H1 (cell line): ENCODE results near the gene HNRNPA3. TPM values are rescaled to one million over a fixed set of nuclear protein-coding genes. Genes with fewer than 3 reads are reported as not detected.

Experiments
- CTCF ChIA-PET: fragments of 300-600 bp; sonication (Branson Sonifier 250); formaldehyde crosslinking; loops from one replicate; lab custom pipeline; 2021; ENCODE audit not compliant: partially characterized antibody; lab: Charles Lee
- POLR2A ChIA-PET: fragments of 300-600 bp; sonication (Branson Sonifier 250); formaldehyde crosslinking; loops from one replicate; lab custom pipeline; 2021; ENCODE audit warnings: inconsistent platforms; ENCODE audit not compliant: partially characterized antibody; lab: Charles Lee
- DNase-seq, 2 experiments: peaks; one replicate each; pipeline versions ENCODE4 v3.0.0 to v3.0.0-alpha.2; 2010 to 2022; ENCODE audit warnings: low spot score in 2 of 2, low read depth in 1 of 2, mixed read lengths in 1 of 2
- FAIRE-seq: peaks from 2 replicates; lab custom pipeline; 2011; peaks lifted over from hg19 to GRCh38; lab: Jason Lieb, UNC
- H2AFZ ChIP-seq: 2 replicates; pipeline ENCODE4 v1.8.1; 2012; ENCODE audit warnings: low read length, inconsistent platforms
- H2AK5ac ChIP-seq: 2 replicates; pipeline ENCODE4 v1.6.1; 2013; ENCODE audit warnings: low read depth, low read length
- H2BK120ac ChIP-seq: replicated peaks from 2 replicates; pipeline ENCODE3; 2013; ENCODE audit warnings: low read depth, low read length, inconsistent platforms
- H2BK12ac ChIP-seq: 2 replicates; pipeline ENCODE4 v1.6.1; 2013; ENCODE audit warnings: low read depth, low read length
- H2BK15ac ChIP-seq: 2 replicates; pipeline ENCODE4 v1.6.1; 2013; ENCODE audit warnings: low read length
- H2BK20ac ChIP-seq: 2 replicates; pipeline ENCODE4 v1.6.1; 2013; ENCODE audit warnings: low read length
- H2BK5ac ChIP-seq: 2 replicates; pipeline ENCODE4 v1.6.1; 2013; ENCODE audit warnings: low read depth, low read length
- H3K14ac ChIP-seq: 2 replicates; pipeline ENCODE4 v1.6.1; 2013; ENCODE audit warnings: inconsistent platforms; ENCODE audit not compliant: insufficient read length
- H3K18ac ChIP-seq: 2 replicates; pipeline ENCODE4 v1.6.1; 2013; ENCODE audit warnings: low read length; ENCODE audit errors: extremely low read depth
- H3K23ac ChIP-seq: 2 replicates; pipeline ENCODE4 v1.6.1; 2013; ENCODE audit warnings: inconsistent platforms; ENCODE audit not compliant: insufficient read length
- H3K23me2 ChIP-seq: 2 replicates; pipeline ENCODE4 v1.6.1; 2013; ENCODE audit warnings: low read depth, low read length
- H3K27ac ChIP-seq: 2 replicates; pipeline ENCODE4 v1.6.1; 2011; ENCODE audit warnings: low read depth, low read length, inconsistent platforms
- H3K27me3 ChIP-seq, 4 experiments: replicated peaks in 1 of 4; 1 replicate in 1 of 4; 2 replicates in 3 of 4; pipeline versions ENCODE4 v1.6.1 to v1.8.1; 2011 to 2013; ENCODE audit warnings: low read length in 3 of 4, mild to moderate bottlenecking in 3 of 4, inconsistent platforms in 2 of 4, mixed read lengths in 2 of 4, moderate library complexity in 1 of 4; ENCODE audit not compliant: control insufficient read depth in 3 of 4, insufficient read depth in 3 of 4; ENCODE audit errors: extremely low read depth in 1 of 4
- H3K36me3 ChIP-seq, 4 experiments: 2 replicates each; pipeline versions ENCODE4 v1.6.1 to v1.8.1; 2011 to 2013; ENCODE audit warnings: mild to moderate bottlenecking in 4 of 4, low read length in 3 of 4, moderate library complexity in 2 of 4, control low read depth in 1 of 4, inconsistent platforms in 1 of 4; ENCODE audit not compliant: insufficient read depth in 4 of 4, control insufficient read depth in 2 of 4
- H3K4ac ChIP-seq: replicated peaks from 2 replicates; pipeline ENCODE3; 2013; ENCODE audit warnings: low read length, low read depth, mixed read lengths, inconsistent platforms; ENCODE audit not compliant: insufficient read length
- H3K4me1 ChIP-seq, 4 experiments: replicated peaks in 1 of 4; 1 replicate in 1 of 4; 2 replicates in 3 of 4; pipeline versions ENCODE4 v1.6.1 to v1.8.1; 2011 to 2013; ENCODE audit warnings: low read length in 3 of 4, inconsistent platforms in 2 of 4, mixed read lengths in 1 of 4; ENCODE audit not compliant: insufficient read depth in 4 of 4, control insufficient read depth in 3 of 4
- H3K4me2 ChIP-seq, 2 experiments: 2 replicates each; pipeline versions ENCODE4 v1.6.1 to v1.8.1; 2011 to 2013; ENCODE audit warnings: low read depth in 2 of 2, low read length in 2 of 2, control low read depth in 1 of 2, inconsistent platforms in 1 of 2, mild to moderate bottlenecking in 1 of 2; ENCODE audit not compliant: insufficient read depth in 1 of 2
- H3K4me3 ChIP-seq, 4 experiments: fragments of 200-600, 300-600 bp in 1 of 4; sonication (generic), shearing (Covaris generic), sonication (Bioruptor Twin) in 1 of 4; 2 replicates each; pipeline versions ENCODE4 v1.5.1 to v1.8.1; 2011 to 2016; ENCODE audit warnings: low read length in 4 of 4, low read depth in 3 of 4, control low read depth in 2 of 4, inconsistent platforms in 2 of 4, mild to moderate bottlenecking in 2 of 4, mixed read lengths in 1 of 4, moderate library complexity in 1 of 4; ENCODE audit not compliant: insufficient read depth in 2 of 4; ENCODE audit errors: extremely low read depth in 1 of 4
- H3K56ac ChIP-seq: replicated peaks from 2 replicates; pipeline ENCODE3; 2013; ENCODE audit warnings: low read depth, mild to moderate bottlenecking, mixed read lengths, low read length, inconsistent platforms; ENCODE audit not compliant: insufficient read length
- H3K79me1 ChIP-seq: 2 replicates; pipeline ENCODE4 v1.6.1; 2013; ENCODE audit warnings: low read depth, low read length, control low read depth
- H3K79me2 ChIP-seq, 2 experiments: 2 replicates each; pipeline versions ENCODE4 v1.6.1 to v1.8.1; 2012 to 2013; ENCODE audit warnings: low read length in 2 of 2, mild to moderate bottlenecking in 2 of 2, inconsistent platforms in 1 of 2; ENCODE audit not compliant: insufficient read depth in 2 of 2, control insufficient read depth in 1 of 2
- H3K9ac ChIP-seq, 4 experiments: replicated peaks in 1 of 4; 1 replicate in 1 of 4; 2 replicates in 3 of 4; pipeline versions ENCODE4 v1.6.1 to v1.8.1; 2011 to 2013; ENCODE audit warnings: low read depth in 3 of 4, low read length in 3 of 4, control low read depth in 2 of 4, mild to moderate bottlenecking in 2 of 4, moderate library complexity in 2 of 4, inconsistent platforms in 1 of 4; ENCODE audit errors: extremely low read depth in 1 of 4
- H3K9me3 ChIP-seq, 2 experiments: 2 replicates each; pipeline versions ENCODE4 v1.6.1 to v1.8.1; 2012 to 2013; ENCODE audit warnings: mild to moderate bottlenecking in 2 of 2, moderate library complexity in 2 of 2, control low read depth in 1 of 2, inconsistent platforms in 1 of 2, low read depth in 1 of 2, low read length in 1 of 2, mixed read lengths in 1 of 2; ENCODE audit not compliant: insufficient read depth in 2 of 2
- H4K20me1 ChIP-seq, 2 experiments: replicated peaks in 1 of 2; 2 replicates each; pipeline versions ENCODE3 to v1.8.1; 2011 to 2013; ENCODE audit warnings: inconsistent platforms in 2 of 2, low read length in 2 of 2, mild to moderate bottlenecking in 1 of 2; ENCODE audit not compliant: insufficient read depth in 2 of 2, control insufficient read depth in 1 of 2
- H4K5ac ChIP-seq: 2 replicates; pipeline ENCODE4 v1.6.1; 2013; ENCODE audit warnings: low read length, low read depth, mixed read lengths, inconsistent platforms; ENCODE audit not compliant: insufficient read length
- H4K8ac ChIP-seq: 2 replicates; pipeline ENCODE4 v1.8.0; 2013; ENCODE audit warnings: mild to moderate bottlenecking, moderate library complexity, low read length, inconsistent platforms; ENCODE audit not compliant: insufficient read depth; ENCODE audit errors: extremely low read depth
- H4K91ac ChIP-seq: replicated peaks from 2 replicates; pipeline ENCODE3; 2013; ENCODE audit warnings: low read length, mixed read lengths, inconsistent platforms; ENCODE audit not compliant: insufficient read length
- ATF3 ChIP-seq: IDR thresholded peaks from 2 replicates; pipeline ENCODE4 v1.6.1; 2011; ENCODE audit warnings: low read depth, mild to moderate bottlenecking, low read length; ENCODE audit not compliant: insufficient read depth
- CBX8 ChIP-seq: fragments of 300-800, 300-1000 bp; sonication (generic); IDR thresholded peaks from 2 replicates; pipeline ENCODE4 v1.7.1; 2016; ENCODE audit warnings: low read depth, low read length, borderline replicate concordance
- CHD1 ChIP-seq: IDR thresholded peaks from 2 replicates; pipeline ENCODE4 v1.6.1; 2012; ENCODE audit warnings: low read depth, low read length, improper control_type of control experiment
- JUN ChIP-seq: IDR thresholded peaks from 2 replicates; pipeline ENCODE4 v1.6.1; 2011; ENCODE audit warnings: low read depth, mild to moderate bottlenecking, improper control_type of control experiment, low read length
- KDM1A ChIP-seq: fragments of 200-600, 300-600 bp; sonication (generic); IDR thresholded peaks from 2 replicates; pipeline ENCODE4 v1.7.1; 2016; ENCODE audit warnings: mild to moderate bottlenecking, low read length, borderline replicate concordance
- KDM5A ChIP-seq: fragments of 200-600 bp; IDR thresholded peaks from 2 replicates; pipeline ENCODE4 v1.7.1; 2012; ENCODE audit warnings: mild to moderate bottlenecking, low read length, inconsistent platforms, mixed read lengths
- RXRA ChIP-seq: IDR thresholded peaks from 2 replicates; pipeline ENCODE4 v1.6.1; 2011; ENCODE audit warnings: low read depth, mild to moderate bottlenecking, low read length, moderate library complexity; ENCODE audit not compliant: insufficient read depth
- SP2 ChIP-seq: IDR thresholded peaks from 2 replicates; pipeline ENCODE4 v1.6.1; 2012; ENCODE audit warnings: mild to moderate bottlenecking, low read length, inconsistent platforms
- TBP ChIP-seq: IDR thresholded peaks from 2 replicates; pipeline ENCODE4 v1.6.1; 2011; ENCODE audit warnings: low read depth, low read length, improper control_type of control experiment
- WGBS, 2 experiments: shearing (Covaris generic) in 1 of 2; methylation state at CpG; one replicate each; pipeline versions ENCODE4 v1.1.6 to v1.1.7; 2013 to 2015; ENCODE audit warnings: low lambda C conversion rate in 2 of 2, mixed read lengths in 2 of 2, inconsistent platforms in 1 of 2, low coverage in 1 of 2, missing lambda C conversion rate in 1 of 2; ENCODE audit not compliant: insufficient replicate concordance in 2 of 2, insufficient coverage in 1 of 2, insufficient read length in 1 of 2; ENCODE audit errors: extremely low coverage in 1 of 2, missing lambda C conversion rate in 1 of 2; 5-methylcytosine and 5-hydroxymethylcytosine counted together
- polyA plus RNA-seq, 7 experiments: library from polyadenylated mRNA; depleted of rRNA in 3 of 7; stranded (reverse) in 5 of 7; unstranded in 2 of 7; fragments of >200 nt in 5 of 7; fragments of 200-250 nt in 2 of 7; gene quantifications; 1 replicate in 5 of 7; 2 replicates in 1 of 7; 4 replicates in 1 of 7; pipeline versions ENCODE4 v1.2.1 to v1.2.3, GENCODE V29; 2011 to 2013; ENCODE audit warnings: missing spikeins in 2 of 7, mixed read lengths in 2 of 7
- total RNA-seq: library from RNA; stranded (reverse); fragmentation: NEBNext Ultra II Directional; extraction: Animal tissue kit (Norgen Biotek cat#: 25700); gene quantifications from 2 replicates; pipeline ENCODE4 v1.2.1, GENCODE V29; 2021
- TF ChIP-seq, protein P1 (sequence below): IDR thresholded peaks from 2 replicates; pipeline ENCODE4 v1.6.1; 2012; ENCODE audit warnings: inconsistent platforms

Gene HNRNPA3
- total and polyA plus RNA-seq, 2 of the 8 experiments (the other 6 are each of a cell fraction or from before 2014, with no cell fraction given), result 66.1 to 408 TPM

DNA sequence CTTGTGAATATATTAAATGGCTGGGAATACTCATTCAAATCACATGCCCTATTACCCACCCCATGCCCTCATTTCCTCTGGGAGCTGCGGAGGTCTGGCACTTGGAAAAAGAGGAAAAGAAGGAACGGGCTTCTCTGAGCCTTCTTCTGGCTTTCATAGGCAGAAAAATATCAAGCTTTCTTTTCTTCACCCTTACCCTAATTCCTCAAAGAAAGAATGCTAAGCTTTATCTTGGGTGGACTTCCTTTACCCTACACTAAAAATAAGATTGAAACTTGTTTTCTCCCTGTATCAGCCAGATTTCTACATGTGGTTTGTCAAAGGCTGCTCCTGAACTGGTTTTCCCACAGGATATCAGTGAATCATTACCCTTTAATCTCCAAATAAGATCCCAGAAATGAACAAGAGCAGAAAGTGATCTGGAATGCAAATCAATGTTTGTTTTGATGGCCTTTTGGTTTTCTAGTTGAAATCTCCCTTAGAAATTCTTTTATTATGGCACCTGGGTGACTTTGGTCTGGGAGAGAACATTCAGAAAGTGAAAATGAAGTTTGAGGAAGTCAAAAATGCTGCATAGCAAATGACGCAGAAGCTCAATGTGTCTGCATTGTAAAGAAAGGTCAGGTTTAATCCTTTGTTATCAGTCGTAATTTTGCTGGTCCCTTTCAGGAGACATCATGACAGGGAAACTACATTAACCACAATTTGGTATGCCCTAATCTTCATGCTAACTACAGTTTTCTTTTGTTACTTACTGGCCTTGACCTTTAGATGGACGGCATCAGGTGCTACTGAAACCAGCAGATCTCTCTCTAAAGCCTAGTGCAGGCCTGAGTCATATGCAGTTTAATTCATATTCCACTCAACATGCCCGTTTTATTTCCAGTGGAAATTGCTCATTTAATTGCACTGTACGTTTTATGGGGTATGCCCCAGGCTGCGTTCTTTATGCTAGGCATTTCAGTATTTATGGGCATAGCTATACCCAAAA is 46.6 kb upstream of the HNRNPA3 start:
- no peaks in the 10 kb centered on the region for H3K9me3 ChIP-seq
- no peak for DNase-seq
- no peak for TF ChIP-seq SP2
- no peak for TF ChIP-seq ATF3
- TF ChIP-seq RXRA, result no peak
- no peak for TF ChIP-seq TBP
- TF ChIP-seq, protein P1, sequence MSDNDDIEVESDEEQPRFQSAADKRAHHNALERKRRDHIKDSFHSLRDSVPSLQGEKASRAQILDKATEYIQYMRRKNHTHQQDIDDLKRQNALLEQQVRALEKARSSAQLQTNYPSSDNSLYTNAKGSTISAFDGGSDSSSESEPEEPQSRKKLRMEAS, result no peak
- TF ChIP-seq KDM5A, result no peak
- no peak for TF ChIP-seq CHD1
- no peak for TF ChIP-seq CBX8
- no peak for TF ChIP-seq JUN
- TF ChIP-seq KDM1A, result no peak

More for the DNA sequence above, 46.6 kb upstream of the HNRNPA3 start:
- Histone ChIP-seq H2AK5ac (no peak overlapping the region), H3K4me3 (no peak overlapping the region), H3K56ac (no peak overlapping the region), H3K23ac (no peak overlapping the region), H3K4me1 (peaks cover 1 to 10% (median 4%) of the 10 kb centered on the region in 4 experiments; a peak in 5 of 7 replicates), H3K79me1 (no peaks in the 10 kb centered on the region), H3K79me2 (no peaks in the 10 kb centered on the region), H3K4me2 (no peak overlapping the region), H2AFZ (peak overlapping the region; percentile 72), H3K14ac (no peak overlapping the region), H2BK15ac (no peak overlapping the region), H3K36me3 (no peaks in the 10 kb centered on the region), H3K9ac (no peak overlapping the region), H3K27me3 (peaks cover 0 to 2% (median 0%) of the 10 kb centered on the region in 4 experiments; a peak in 1 of 7 replicates), H3K27ac (no peak overlapping the region), H4K91ac (no peak overlapping the region), H2BK12ac (peak overlapping the region; percentile 20; the same call in 1 of the 2 replicates), H3K23me2 (no peaks in the 10 kb centered on the region; the same call in 1 of the 2 replicates), H2BK120ac (no peak overlapping the region), H3K4ac (no peak overlapping the region), H4K5ac (no peak overlapping the region), H4K20me1 (no peaks in the 10 kb centered on the region), H2BK5ac (no peak overlapping the region), H2BK20ac (no peak overlapping the region), H4K8ac (no peak overlapping the region), H3K18ac (no peak overlapping the region)
- POLR2A ChIA-PET, result interaction anchor here (0.6 to 3.3 kb wide), 9 partner anchors 10 to 181 kb away, joined by 3 to 29 read pairs (median 5); partner anchors contain the start of genes HNRNPA3 and NFE2L2
- 80% methylated on average over 8 of the region's 8 CpGs; no CpG with 5 or more reads in 1 of the 2 experiments for WGBS, 2 experiments
- CTCF ChIA-PET, result interaction anchor here (0.7 to 7.2 kb wide), 33 partner anchors 11 to 600 kb away, joined by 3 to 107 read pairs (median 7); partner anchors contain the start of gene NFE2L2
- FAIRE-seq, result no peak
